GM18861 (cell line): Measurements from ENCODE around the gene ENTPD5.

Experiments
- ATAC-seq: cut with Tn5 transposase; IDR thresholded peaks from one replicate; pipeline ENCODE4 v1.9.1; 2021; ENCODE audit not compliant: unreplicated experiment

Gene ENTPD5, protein sequence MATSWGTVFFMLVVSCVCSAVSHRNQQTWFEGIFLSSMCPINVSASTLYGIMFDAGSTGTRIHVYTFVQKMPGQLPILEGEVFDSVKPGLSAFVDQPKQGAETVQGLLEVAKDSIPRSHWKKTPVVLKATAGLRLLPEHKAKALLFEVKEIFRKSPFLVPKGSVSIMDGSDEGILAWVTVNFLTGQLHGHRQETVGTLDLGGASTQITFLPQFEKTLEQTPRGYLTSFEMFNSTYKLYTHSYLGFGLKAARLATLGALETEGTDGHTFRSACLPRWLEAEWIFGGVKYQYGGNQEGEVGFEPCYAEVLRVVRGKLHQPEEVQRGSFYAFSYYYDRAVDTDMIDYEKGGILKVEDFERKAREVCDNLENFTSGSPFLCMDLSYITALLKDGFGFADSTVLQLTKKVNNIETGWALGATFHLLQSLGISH

DNA sequence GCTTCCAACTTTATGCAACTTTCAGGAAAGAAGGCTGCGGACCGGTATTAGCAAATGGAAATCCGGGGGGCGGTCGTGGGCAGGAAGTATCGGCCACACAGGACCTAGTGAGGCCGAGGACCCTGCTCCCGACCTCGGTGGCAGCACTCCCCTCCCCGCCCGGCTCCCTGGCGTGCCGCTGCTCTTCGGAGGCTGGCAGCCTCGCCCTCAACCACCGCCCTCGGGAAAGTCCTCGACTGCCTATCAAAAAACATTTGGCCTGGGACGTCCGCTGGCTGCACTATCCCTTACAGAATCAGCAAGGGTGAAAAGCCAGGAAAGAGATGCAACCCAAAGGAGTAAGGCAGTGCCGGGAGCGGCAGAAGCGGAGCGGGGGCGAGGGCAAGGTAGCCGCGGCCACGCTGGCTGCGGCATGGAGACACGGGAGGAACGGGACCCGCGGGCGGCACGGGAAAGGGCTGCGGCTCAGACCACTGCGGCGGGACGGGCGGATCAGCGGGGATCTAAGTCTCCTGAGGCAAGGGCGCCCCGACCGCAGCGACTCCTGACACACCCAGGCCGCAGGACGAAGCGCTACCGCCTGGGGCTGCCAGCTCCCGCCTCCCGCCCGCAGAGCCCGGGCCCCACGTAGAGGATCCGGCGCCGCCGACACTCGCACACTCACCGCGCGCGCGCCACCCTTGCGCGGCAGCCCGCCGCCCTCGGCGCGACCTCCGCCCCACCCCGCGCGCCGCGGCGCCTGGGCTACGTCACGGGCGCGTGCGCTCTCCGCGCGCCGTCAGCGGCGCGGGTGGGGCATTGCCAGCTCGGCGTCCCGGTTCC, at the start of gene ENTPD5, which contains the start of gene BBOF1:
TSS of gene ENTPD5 (minus strand) at position 703 of the 822 bp plus-strand sequence. CDS start 31,186 bp downstream, outside the sequence.
TSS of gene BBOF1 (plus strand) at position 764 of the 822 bp plus-strand sequence. CDS start 130 bp downstream, outside the sequence.
- ATAC-seq = peak; percentile 76

DNA sequence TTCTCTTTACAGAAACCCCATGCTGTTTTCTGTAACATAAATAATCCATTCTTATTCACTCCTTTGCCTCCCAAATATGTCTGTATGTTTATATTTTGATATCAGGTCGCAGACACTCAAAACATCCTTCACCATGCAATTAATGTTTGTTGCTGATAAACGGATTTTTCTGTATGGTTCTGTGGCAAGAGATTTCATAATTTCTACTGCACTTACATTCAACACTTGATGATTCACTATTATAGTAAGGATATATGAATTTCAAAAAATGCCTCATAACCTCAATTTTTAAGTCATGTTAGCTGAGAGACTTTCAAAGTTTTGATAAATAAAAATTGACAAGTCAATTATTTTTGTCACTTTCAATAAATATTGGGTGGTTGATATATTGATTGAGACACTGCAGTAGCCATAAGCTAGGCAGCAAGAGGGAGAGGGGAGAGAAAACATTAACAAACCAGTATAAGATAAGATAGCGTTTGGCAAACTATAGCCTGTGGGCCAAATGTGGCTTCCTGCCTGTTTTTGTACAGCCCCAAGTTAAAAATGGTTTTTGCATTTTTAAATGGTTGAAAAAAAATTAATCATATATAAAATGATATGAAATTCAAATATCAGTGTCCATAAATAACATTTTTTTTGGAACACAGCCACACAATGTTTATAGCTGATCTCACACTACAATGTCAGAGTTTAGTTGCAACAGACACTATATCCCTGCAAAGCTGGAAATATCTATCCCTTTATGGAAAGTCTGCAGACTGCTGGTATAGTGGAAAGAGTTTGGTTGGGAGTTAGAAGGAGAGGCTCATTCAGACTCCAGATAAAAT, 46.9 kb upstream of the ENTPD5 start:
- ATAC-seq = no peak

DNA sequence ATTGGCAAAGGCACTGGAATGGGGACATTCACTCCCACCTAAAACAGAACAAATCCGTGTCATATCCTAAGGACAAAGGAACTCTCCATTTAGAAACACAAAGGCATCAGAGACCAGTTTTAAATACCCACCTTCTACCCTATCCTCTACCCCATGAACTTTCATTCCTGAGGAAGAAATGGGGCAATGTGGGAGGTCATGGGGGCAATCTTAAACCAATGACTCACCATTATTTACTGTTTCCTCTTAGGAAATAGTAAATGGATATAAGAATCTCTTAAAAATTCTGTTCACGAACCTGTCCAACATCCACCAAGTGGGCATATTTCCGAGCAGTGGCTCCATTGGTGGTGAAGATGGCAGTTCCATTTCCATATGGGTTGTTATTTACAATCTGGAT, 45.8 kb upstream of the ENTPD5 start:
- ATAC-seq = no peak

DNA sequence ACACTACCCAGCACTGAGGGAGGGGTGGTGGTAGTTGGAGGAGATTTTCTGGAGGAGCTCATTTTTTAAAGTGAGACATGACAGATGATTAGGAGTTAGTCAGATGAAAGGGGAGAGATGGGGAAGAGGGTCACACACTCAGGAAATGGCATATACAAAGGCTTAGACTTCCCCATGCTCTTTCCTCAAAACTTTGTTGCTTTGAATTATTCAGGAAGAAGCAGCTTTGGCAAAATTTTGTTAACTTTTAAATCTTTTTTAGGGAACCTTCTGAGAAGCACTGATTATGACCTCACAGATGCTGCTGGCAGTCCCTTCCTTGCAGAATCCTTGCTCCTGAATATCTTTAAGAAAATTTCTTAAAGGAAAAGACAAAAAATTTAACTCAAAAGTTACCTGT, 45.3 kb upstream of the ENTPD5 start:
- ATAC-seq = no peak

DNA sequence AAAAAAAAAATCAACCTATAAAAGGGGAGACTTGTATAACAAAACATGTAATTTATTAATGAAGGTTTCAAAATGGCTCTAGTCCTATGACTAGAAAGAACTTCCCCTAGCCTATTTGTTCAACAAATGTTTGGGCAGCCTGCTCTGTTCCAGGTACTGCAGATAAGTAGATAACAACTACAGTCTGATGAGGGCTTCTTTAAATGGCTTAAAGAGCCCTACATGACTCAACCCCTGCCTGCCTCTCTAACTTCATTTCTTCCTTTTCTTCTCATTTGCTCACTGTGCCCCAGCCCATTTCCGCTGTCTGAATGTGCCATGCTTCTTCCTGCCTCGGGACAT, 43.7 kb upstream of the ENTPD5 start:
- no peak for ATAC-seq

DNA sequence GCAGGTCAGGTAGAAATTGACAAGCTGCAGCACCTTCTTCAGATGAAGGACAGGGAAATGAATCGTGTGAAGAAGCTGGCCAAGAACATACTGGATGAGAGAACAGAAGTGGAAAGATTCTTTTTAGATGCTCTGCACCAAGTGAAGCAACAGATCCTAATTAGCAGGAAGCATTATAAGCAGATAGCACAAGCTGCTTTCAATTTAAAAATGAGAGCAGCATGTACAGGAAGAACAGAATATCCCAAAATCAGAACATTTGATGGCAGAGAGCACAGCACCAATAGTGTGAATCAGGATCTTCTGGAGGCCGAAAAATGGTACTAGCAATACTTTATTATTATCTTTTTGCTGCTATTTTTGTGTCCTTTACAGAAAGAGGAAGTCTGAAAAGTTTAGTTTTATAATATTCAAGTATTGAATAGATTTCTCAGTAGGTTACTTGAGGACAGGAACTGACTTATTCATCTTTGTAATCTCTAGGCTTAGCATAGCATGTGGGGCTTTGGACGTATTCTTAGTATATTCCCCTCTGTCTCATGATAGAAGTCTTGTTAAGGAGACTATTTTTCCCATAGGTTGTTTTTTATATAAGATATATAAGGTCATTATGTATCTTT, 30.9 kb upstream of the ENTPD5 start:
- no peak for ATAC-seq

DNA sequence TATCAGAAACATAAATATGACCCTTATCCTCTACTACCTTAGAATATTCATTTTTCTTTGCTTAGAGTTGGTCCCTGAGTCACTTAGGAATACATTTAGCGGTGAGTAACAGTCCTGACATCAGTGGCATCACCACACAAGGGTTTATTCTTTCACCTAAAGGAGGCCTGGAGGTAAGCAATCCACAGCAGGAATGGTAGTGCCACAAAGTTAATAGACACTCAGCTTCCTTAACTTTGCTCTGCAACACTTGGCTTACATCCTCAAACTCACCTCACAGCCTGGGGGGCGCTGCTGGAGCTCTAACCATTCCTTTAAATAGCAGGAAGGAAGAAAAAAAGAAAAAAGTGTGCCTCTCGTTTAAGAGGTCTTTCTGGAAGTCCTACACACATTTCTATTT, 29.2 kb upstream of the ENTPD5 start:
- no peak for ATAC-seq

DNA sequence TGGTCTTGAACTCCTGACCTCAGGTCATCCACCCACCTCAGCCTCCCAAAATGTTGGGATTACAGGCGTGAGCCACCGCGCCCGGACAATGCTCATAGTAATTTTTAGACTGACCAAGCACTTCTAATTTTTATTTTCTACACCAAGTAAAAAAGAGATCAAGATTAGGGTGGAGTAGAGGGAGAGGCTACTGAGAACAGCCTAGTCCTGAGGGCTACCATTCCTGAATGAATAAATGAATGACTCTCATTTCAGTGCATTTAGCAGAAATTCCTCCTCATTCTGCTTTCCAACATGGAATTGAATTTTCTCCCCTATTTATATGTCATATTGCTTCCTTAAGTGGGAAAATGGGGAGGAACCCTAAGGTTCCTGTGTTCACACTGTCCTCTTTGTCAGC, 26.4 kb upstream of the ENTPD5 start:
- no peak for ATAC-seq

DNA sequence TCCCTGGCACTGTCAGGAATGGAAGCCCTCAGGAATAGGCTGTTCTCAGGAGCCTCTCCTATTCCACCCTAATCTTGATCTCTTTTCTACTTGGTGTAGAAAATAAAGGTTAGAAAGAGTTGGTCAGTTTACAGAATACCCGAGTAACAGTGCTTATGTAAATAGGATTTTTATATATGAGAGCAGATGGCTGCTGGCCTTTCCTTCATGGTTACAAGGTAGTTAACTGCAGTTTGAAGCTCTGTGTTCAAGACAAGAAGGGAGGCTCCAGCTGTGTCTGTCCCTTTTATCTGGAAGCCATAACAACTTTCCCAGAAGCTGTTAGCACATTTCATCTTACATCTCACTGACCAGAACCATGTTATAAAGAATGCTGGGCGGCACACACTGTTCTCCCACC, 23.2 kb upstream of the ENTPD5 start:
- ATAC-seq = no peak

DNA sequence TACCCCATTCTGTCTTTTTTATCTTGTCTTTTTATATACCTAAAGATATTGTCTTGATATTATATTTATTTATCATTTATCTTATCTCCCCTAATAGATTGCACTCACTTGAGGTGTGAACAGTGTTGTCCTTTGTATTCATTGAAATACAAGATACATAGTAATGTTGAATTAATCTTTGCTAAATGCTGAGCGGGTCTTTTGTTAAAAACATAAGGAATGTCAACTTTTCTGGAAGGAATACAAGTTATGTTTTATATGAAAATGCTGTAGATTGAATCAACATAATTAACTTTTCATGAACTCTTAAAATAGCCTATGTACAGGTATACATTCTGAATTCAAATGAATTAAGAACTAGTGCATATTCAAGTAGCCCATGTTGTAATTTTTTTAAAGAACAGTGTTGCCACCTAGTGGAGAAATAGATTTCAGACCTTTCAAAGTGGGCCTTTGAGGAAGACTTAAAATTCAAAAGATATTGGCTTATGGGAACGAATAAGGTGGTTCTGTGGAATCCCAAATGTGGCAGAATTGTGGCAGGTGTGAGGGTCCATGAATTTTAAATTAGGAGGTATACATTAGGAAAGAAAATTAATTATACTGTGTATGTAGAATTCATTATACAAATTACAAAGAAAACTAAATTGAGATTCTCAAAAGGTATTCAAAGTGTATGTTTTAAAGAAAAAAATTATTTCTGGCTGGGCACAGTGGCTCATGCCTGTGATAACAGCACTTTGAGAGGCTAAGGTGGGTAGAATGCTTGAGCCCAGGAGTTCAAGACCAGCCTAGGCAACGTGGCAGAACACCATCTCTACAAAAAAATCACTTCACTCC, 19.2 kb upstream of the ENTPD5 start:
- ATAC-seq = no peak

DNA sequence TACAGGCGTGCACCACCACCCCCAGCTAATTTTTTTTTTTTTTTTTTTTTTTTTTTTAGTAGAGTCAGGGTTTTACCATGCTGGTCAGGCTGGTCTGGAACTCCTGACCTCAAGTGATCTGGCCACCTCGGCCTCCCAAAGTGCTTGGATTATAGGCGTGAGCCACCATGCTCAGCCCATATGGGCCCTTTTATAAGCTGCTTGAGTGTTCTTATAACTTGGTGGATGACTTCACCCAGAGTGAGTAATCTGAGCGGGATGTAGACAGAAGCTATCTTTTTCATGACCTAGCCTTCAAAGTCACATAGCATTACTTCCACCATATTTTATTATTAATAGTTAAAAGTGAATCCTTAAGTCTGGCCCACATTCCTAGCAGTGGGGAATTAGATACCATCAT, 16.5 kb upstream of the ENTPD5 start:
- ATAC-seq = no peak

DNA sequence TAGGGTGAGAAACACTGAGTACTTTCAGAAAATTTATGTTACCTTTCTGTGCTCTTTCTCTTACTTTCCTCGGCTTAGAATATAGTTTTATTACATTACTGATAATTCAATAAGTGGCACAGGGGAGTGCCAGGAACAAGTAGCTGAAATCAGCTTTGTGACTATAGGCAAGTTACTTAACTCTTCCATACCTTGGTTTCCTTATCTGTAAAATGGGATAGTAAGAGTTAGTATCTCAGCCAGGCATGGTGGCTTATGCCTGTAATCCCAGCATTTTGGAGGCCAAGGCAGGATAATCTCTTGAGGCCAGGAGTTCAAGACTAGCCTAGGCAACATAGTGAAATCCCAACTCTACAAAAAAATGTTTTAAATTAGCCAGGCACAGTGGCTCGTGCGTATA, 15.5 kb upstream of the ENTPD5 start:
- ATAC-seq = no peak

DNA sequence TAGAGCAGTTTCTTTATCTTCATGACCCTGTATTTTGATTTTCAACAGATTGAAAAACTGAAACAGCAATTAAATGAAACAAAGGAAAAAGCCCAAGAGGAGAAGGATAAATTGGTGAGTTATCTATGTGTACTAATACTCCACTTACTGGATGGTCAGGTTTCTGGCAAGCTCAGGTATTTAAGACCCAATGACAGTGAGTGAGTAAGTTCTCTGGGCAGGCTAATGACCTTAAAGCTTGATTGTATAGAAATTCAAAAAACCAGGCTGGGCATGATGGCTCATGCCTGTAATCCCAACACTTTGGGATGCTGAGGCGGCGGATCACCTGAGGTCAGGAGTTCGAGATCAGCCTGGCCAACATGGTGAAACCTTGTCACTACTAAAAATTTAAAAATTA, 10.0 kb upstream of the ENTPD5 start:
- ATAC-seq = no peak

DNA sequence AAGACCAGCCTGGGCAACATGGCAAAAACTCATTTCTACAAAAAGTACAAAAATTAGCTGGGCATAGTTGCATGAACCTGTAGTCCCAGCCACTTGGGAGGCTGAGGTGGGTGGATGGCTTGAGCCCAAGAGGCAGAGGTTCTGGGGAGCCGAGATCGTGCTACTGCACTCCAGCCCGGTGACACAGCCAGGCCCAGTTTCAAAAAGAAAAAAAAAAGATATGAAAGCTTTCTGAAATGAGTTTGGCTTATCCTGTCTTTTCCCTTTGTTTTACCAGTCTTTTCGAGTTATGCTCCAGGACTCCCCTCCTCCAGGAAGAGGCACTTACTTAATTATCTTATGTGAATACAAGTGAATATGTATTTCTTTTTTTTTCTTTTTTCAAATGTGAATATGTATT, 3.3 kb upstream of the ENTPD5 start:
- ATAC-seq = no peak

DNA sequence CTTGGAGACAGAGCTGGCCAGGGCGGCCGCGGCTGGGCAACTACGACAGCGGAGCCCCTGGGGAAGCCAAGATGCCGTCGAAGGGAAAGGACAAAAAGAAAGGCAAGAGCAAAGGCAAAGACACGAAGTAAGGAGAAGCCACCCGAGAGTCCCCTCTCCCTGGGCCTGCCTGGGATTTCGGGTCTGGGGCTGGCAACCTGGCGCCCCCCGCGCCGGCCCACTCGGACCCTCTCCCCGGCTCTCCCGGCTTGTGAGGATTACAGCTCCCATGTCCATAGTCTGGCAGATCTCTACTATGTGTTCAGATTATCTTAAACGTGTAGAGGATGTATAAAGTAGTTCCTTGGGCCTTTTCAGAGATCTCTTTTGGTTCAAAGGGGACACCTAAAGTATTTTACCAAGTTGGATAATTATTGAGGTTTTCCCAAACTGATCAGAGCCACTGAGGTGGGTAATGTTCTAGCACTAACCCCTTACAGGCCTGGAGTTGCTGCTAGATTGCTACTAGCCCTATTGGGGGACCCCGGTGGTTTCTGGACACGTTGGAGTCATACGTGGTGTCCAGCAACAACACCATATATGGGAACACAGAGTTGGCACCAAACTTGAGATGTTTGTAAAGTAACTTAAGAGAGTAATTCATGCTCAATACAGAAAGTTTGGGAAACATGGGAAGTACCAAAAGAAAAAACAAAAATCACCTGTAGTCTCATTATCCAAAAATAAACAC, 485 bp upstream of the ENTPD5 start:
- no peak for ATAC-seq

DNA sequence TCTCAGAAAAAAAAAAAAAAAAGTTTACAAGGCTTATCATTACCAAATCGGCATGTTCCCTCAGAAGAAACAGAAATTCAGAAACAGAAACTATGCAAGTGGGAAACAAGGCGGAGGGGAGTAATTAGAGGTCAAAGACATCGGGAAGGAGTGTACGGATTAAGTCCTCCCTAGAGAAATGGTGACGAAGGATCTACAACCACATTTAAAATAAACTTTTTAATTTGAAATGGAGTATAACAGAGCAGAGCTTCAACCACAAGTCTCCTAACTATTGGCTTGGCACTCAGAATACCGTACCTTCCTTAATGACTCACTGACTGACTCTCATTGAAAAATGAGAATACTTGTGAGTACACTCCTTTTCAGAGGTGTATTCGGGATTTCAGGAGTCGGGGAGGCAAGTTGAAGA, 908 bp downstream of the ENTPD5 start:
- ATAC-seq = no peak

DNA sequence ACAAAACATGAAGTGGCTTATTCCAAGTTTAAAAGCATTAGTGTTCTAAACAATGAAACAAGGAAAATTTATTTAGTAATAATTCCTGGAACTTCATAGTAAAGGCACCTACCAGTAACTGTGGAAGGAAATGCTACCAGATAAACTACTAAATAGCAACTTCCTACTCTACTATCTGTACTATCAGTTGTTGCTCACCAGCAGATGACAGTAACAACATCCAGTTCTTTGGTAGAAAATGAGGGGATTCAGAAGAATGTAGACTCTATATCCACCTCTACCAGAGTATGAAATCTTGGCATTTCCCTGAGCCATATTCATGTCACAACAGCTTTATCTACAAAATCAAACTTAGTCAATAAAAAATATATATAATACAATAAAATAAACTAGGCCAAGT, 3.1 kb downstream of the ENTPD5 start:
- no peak for ATAC-seq

DNA sequence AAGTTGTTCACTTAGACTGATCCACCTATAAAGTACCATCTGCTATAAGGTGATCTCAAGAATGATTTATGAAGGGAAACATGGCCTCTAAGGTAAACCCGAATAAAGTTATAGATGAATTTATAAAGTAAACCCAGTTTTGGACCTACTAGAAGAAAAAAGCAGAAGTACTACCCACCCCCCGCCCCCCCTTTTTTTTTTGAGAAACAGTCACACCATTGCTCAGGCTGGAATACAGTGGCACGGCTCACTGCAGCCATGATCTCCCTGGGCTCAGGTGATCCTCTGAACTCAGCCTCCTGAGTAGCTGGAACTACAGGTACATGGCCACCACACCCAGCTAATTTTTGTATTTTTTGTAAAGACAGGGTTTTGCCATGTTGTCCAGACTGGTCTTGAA, 3.9 kb downstream of the ENTPD5 start:
- ATAC-seq = no peak

DNA sequence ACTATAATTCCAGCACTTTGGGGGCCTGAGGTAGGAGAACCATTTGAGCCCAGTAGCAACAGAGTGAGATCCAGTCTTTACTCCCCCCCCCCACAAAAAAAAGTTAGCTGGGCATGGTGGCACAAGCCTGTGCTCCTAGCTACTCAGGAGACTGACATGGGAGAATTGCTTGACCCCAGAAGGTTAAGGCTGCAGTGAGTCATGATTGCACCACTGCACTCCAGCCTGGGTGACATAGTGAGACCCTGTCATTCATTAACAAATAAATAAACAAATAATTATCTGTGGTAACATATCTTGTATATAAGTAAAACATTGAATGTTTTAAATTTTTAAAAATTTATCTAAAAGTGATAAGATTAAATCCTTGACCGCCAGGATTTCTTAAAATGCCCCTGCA, 4.8 kb downstream of the ENTPD5 start:
- ATAC-seq = no peak
